Upper lobe of left lung (tissue), 6 donors: ENCODE results near the gene SPTLC2. TPM values are rescaled to one million over a fixed set of nuclear protein-coding genes. Genes with fewer than 3 reads are reported as not detected.

Experiments
- ATAC-seq, 2 donors: fragments of 200-7000 bp; cut with Tn5 transposase; one replicate each; pipeline ENCODE4 v1.9.1; 2022; ENCODE audit warnings: mild to moderate bottlenecking in 2 of 2, moderate library complexity in 2 of 2; ENCODE audit not compliant: low FRiP score in 2 of 2
- DNase-seq, 2 donors: peaks; one replicate each; pipeline ENCODE4 v3.0.0-alpha.2; 2019 to 2020
- H3K27ac ChIP-seq, 4 donors: fragments of 200-600 bp; sonication (generic); one replicate each; pipeline ENCODE4 v1.5.1; 2016 to 2019
- H3K27me3 ChIP-seq, 4 donors: fragments of 200-600 bp; sonication (generic); one replicate each; pipeline ENCODE4 v1.5.1; 2017 to 2019
- H3K36me3 ChIP-seq, 4 donors: fragments of 200-600 bp; sonication (generic); one replicate each; pipeline ENCODE4 v1.5.1; 2016 to 2019
- H3K4me1 ChIP-seq, 4 donors: fragments of 200-600 bp; sonication (generic); one replicate each; pipeline ENCODE4 v1.5.1; 2018 to 2019
- H3K4me3 ChIP-seq, 4 donors: fragments of 200-600 bp; sonication (generic); one replicate each; pipeline ENCODE4 v1.5.1; 2017 to 2019; ENCODE audit warnings: mild to moderate bottlenecking in 2 of 4, moderate library complexity in 1 of 4
- H3K9me3 ChIP-seq, 4 donors: fragments of 200-600 bp; sonication (generic); one replicate each; pipeline ENCODE4 v1.5.1; 2018 to 2019
- EP300 ChIP-seq, 4 donors: sonication (generic); formaldehyde crosslinking; IDR thresholded peaks; one replicate each; pipeline ENCODE4 v1.5.1; 2017; ENCODE audit warnings: antibody characterized with exemption in 4 of 4, control low read depth in 2 of 4
- POLR2A ChIP-seq, 4 donors: fragments of 450-650 bp; IDR thresholded peaks; one replicate each; pipeline ENCODE4 v1.5.1; 2016 to 2017; ENCODE audit warnings: antibody characterized with exemption in 4 of 4, mild to moderate bottlenecking in 2 of 4
- POLR2AphosphoS5 ChIP-seq, 2 donors: sonication (generic); formaldehyde crosslinking; IDR thresholded peaks; one replicate each; pipeline ENCODE4 v1.5.1; 2017; ENCODE audit warnings: antibody characterized with exemption in 2 of 2
- WGBS, 2 donors: methylation state at CpG; one replicate each; pipeline ENCODE4 v1.1.5; 2017 to 2018; 5-methylcytosine and 5-hydroxymethylcytosine counted together
- total RNA-seq, 6 donors: library from RNA; depleted of rRNA in 4 of 6; stranded (reverse); fragments of >200 nt in 4 of 6; gene quantifications; one replicate each; pipeline versions ENCODE4 v1.1.0 to v1.2.1, GENCODE V29; 2016 to 2021
- TF ChIP-seq, protein P1 (sequence below), 6 experiments: fragments of 450-650 bp in 4 of 6; fragments of 200-600 bp in 2 of 6; sonication (generic) in 2 of 6; IDR thresholded peaks; one replicate each; pipeline ENCODE4 v1.5.1; 2016 to 2019; ENCODE audit warnings: antibody characterized with exemption in 6 of 6
- donor health status: DM: no; HTN: no; CAD: no; lungs with moderate emphysema.
- donor health status: DM: no; HTN: yes; CAD: no; lungs with severe emphysema.

SPTLC2 gene
- total RNA-seq, 6 donors from 2014 or later, result 28.0 to 72.3 (median 37.7) TPM

GRCh38 chr14:77603654-77604255 is 12.7 kb downstream of the SPTLC2 start:
- Histone ChIP-seq H3K27me3 (no peaks in the 10 kb centered on the region), H3K27ac (no peak overlapping the region), H3K4me3 (no peak overlapping the region), H3K4me1 (peaks cover 14 to 54% (median 28%) of the 10 kb centered on the region in 4 donors), H3K36me3 (no peaks in the 10 kb centered on the region), H3K9me3 (no peaks in the 10 kb centered on the region)
- DNase-seq (peak in 1 of 2 donors; percentile 34), ATAC-seq (peak in 1 of 2 donors; percentile 46)
- TF ChIP-seq EP300 (IDR thresholded peaks at IDR 0.05) (no peak), POLR2AphosphoS5 (IDR thresholded peaks at IDR 0.05) (no peak)
- TF ChIP-seq, protein P1, sequence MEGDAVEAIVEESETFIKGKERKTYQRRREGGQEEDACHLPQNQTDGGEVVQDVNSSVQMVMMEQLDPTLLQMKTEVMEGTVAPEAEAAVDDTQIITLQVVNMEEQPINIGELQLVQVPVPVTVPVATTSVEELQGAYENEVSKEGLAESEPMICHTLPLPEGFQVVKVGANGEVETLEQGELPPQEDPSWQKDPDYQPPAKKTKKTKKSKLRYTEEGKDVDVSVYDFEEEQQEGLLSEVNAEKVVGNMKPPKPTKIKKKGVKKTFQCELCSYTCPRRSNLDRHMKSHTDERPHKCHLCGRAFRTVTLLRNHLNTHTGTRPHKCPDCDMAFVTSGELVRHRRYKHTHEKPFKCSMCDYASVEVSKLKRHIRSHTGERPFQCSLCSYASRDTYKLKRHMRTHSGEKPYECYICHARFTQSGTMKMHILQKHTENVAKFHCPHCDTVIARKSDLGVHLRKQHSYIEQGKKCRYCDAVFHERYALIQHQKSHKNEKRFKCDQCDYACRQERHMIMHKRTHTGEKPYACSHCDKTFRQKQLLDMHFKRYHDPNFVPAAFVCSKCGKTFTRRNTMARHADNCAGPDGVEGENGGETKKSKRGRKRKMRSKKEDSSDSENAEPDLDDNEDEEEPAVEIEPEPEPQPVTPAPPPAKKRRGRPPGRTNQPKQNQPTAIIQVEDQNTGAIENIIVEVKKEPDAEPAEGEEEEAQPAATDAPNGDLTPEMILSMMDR (IDR thresholded peaks at IDR 0.05), result peak in 3 of 6 experiments; percentile 7 to 37 (median 20)
- 32 to 47% methylated on average over 8 of the region's 8 CpGs for WGBS, 2 donors

DNA sequence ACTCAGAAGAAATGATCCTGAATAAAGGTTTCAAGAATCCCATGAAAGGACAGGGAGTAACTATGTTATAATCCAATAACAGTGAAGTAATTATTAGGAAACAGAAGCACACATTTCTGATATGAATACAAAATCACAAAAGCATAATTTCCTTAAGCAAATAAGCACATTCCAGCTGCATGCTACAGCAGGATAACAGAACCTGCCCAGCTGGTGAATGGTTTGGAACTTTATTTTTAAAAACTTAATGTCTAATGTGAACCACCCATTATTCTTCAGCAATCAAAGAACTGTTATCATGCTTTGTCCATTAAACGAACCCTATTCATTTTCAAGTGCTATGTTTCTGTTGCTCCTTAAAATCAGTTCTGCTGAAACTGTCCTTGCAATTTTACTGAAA is 13.4 kb downstream of the SPTLC2 start:
- peaks cover 20 to 54% (median 30%) of the 10 kb centered on the region in 4 donors for H3K4me1 ChIP-seq
- 57 to 74% methylated on average over 1 of the region's 1 CpG for WGBS, 2 donors
- no peaks in the 10 kb centered on the region for H3K27me3 ChIP-seq
- DNase-seq, result no peak
- H3K4me3 ChIP-seq, result no peak overlapping the region
- no peaks in the 10 kb centered on the region for H3K36me3 ChIP-seq
- no peaks in the 10 kb centered on the region for H3K9me3 ChIP-seq
- ATAC-seq, result no peak
- no peak for TF ChIP-seq POLR2A (IDR thresholded peaks at IDR 0.05)
- TF ChIP-seq POLR2AphosphoS5 (IDR thresholded peaks at IDR 0.05), result no peak
- TF ChIP-seq EP300 (IDR thresholded peaks at IDR 0.05), result no peak
- TF ChIP-seq, protein P1 (IDR thresholded peaks at IDR 0.05), result no peak
- no peak overlapping the region for H3K27ac ChIP-seq

DNA sequence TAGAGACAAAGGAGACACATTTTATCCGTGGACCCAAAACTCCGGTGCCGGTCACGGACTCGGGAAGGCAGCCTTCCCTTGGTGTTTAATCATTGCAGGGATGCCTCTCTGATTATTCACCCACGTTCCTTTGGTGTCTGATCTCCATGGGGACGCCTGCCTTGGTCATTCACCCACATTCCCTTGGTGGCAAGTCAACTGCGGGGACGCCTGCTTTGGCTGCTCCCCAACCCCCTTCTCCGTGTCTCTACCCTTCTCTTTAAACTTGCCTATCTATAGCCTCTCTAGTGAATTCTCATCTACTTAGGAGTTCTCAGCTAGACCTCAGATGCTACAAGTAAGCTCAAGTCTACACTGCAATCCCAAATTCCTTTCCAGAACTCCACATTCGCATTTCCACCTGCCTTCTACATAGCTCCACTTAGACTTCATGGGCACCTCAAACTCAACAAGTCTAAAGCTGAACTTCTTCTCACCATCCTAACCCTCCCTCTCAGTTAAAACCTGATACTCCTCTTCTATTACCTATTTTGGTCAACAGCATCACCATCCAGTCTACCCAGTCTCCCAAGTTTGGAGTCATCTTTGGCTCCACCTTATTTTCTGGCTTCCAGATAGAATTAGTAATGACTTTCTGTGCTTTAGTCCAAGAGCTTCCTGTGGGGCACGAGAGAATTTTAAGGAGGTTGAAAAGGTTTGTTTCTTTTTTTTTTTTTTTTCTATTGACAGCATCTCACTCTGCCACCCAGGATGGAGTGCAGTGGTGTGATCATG is 14.4 kb downstream of the SPTLC2 start:
- WGBS, 2 donors, result 93 to 95% methylated on average over 12 of the region's 12 CpGs
- H3K36me3 ChIP-seq, result peaks cover 0 to 2% (median 0%) of the 10 kb centered on the region in 4 donors
- no peak overlapping the region for H3K4me3 ChIP-seq
- H3K4me1 ChIP-seq, result peaks cover 15 to 47% (median 23%) of the 10 kb centered on the region in 4 donors
- no peak for ATAC-seq
- no peaks in the 10 kb centered on the region for H3K9me3 ChIP-seq
- H3K27me3 ChIP-seq, result no peaks in the 10 kb centered on the region
- TF ChIP-seq, protein P1 (IDR thresholded peaks at IDR 0.05), result no peak
- TF ChIP-seq POLR2AphosphoS5 (IDR thresholded peaks at IDR 0.05) (no peak), EP300 (IDR thresholded peaks at IDR 0.05) (no peak), POLR2A (IDR thresholded peaks at IDR 0.05) (no peak)
- no peak overlapping the region for H3K27ac ChIP-seq
- DNase-seq, result no peak

- TF ChIP-seq EP300 (IDR thresholded peaks at IDR 0.05), result no peak
- TF ChIP-seq POLR2AphosphoS5 (IDR thresholded peaks at IDR 0.05), result no peak
- TF ChIP-seq, protein P1 (IDR thresholded peaks at IDR 0.05), result no peak
- no peak for TF ChIP-seq POLR2A (IDR thresholded peaks at IDR 0.05)
- H3K27me3 ChIP-seq, result no peaks in the 10 kb centered on the region
- H3K4me1 ChIP-seq, result peaks cover 14 to 35% (median 23%) of the 10 kb centered on the region in 4 donors
- no peak for DNase-seq
- H3K4me3 ChIP-seq, result no peak overlapping the region
- no peaks in the 10 kb centered on the region for H3K9me3 ChIP-seq
- H3K27ac ChIP-seq, result no peak overlapping the region
- no peak for ATAC-seq
- H3K36me3 ChIP-seq, result peaks cover 8 to 23% (median 11%) of the 10 kb centered on the region in 4 donors
- WGBS, 2 donors, result 48 to 56% methylated on average over 3 of the region's 3 CpGs
These were observed 16.5 kb downstream of the SPTLC2 start for GRCh38 chr14:77599889-77600288.
